T47D (cell line): ENCODE results near the gene ID2.
"Not testable (repeated sequence)": the region's sequence is repeated elsewhere in the genome, so short reads cannot be mapped to it uniquely, and the experiment has no call there.

ENCODE experiments used
- DNase-seq, 2 experiments: peaks; one replicate each; pipeline versions ENCODE4 v3.0.0 to v3.0.0-alpha.2; 2011 to 2012; ENCODE audit warnings: low read depth in 1 of 2, low spot score in 1 of 2
- JUND ChIP-seq: IDR thresholded peaks from 2 replicates; pipeline ENCODE4 v1.6.1; 2012; ENCODE audit warnings: low read depth
- in situ Hi-C: cut with HindIII; loops from 2 replicates; pipeline ENCODE4 v1.10.0; 2016; ENCODE audit warnings: low sequenced_read_pairs, low pct_unique_long_range_greater_than_20kb

ID2 gene

DNA sequence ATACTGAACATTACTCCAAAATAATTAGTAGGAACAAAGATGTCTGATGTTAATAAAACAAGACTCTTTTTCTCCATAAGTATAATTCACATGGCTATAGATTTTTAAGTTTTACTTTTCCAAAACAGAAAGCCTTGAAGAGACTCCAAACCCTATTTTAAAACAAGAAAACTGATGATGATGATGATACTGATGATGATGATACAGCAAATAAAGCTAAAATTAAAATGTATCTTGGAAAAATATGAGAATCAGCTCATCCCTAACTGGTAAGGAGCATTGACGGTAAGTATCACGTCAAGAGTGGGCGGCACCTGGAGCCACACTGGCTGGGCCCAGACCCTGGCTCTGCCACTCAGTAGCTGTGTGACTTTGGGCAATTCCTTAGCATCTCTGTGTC lies 39.6 kb downstream of the ID2 start:
- DNase-seq: no peak
- in situ Hi-C loops: no loop called here
- TF ChIP-seq JUND: no peak

DNA sequence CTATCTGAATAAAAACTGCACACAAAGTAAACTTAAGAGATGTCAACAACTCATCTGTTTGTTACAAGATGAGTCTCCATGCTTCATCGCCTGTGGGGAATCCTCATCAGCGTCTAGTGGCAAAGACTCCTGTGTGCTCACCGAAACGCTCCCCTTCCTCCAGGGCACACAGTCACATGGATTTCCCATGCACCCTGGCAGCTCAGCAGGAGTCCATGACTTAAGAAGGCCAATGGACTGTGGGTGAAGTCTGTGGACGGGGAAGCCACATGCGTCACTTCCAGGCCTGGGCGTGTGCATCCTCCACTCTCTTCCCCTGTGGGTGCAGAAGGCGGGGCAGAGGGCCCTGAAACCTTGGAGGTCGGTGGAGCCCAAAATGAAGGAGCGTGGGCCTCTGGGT lies 41.1 kb downstream of the ID2 start:
- no peak for TF ChIP-seq JUND
- DNase-seq: no peak
- in situ Hi-C loops: no loop called here

DNA sequence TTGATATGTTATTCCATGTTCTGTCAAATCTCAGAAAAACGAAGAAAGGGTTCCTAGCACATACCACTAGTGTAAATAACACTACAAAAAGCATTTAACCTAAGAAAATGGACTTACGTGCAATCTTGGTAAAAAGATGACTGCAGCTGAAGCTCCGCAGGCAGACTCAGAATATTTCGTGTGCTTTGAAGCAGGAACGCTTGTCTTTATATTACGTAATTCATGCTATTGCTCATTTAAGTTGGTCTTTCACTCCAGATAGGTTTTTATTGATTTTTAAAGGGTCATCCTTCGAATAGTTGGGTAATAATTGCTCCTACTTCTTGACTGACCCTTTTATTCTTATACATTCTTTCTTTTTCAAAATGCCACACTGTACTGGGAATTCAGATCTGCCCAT lies 44.0 kb downstream of the ID2 start:
- no peak for DNase-seq
- in situ Hi-C loops: no loop called here
- TF ChIP-seq JUND: no peak

DNA sequence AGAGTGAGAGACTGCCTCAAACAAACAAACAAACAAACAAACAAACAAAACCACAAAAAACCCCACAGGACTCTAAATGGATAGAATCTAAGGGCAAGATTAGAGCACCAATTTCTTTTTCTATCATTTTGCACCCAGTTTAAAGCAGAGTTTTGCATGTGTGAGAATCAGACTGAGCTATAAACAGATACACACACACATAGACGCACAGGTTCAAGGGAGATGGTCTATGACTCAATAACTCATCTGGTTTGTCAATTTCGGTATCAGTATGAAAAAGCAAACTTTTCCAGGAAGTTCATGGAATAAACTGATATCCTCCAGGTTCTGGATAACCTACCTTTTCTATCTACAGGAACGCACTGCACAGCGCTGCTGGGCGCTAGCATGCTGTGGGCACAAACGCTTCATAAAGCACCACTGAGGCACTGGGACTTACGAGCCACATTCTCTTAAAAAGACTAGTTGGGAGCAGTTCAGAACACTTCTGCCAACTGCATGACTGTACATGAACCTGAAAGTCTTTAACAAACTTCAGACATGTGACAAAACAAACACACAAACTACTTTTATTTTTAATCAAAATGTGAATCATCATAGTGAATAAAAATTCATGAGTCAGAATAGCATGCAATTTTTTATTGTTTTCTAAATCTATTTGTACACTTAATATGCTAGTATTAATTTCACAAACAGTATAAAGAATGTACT lies 46.6 kb downstream of the ID2 start:
- in situ Hi-C loops: no loop called here
- no peak for TF ChIP-seq JUND
- no peak for DNase-seq

DNA sequence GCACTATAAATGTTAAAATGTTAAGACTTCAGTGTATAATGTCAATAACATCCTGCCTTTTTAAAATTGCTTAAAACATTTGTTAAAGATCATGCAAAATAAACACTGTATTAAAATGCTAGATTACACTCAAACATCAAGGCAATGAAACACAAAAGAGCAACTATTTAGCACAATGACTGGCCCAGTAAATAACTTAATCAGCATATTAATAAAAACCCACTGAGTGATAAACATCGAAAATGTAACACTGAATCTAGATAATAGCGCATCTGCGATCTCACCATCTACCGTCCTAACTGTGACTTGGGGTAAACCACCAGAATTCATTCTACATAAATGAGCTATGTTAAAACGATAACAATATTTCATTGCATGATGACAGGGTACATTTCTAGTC lies 47.2 kb downstream of the ID2 start:
- in situ Hi-C loops, DNase-seq: not testable (repeated sequence)

DNA sequence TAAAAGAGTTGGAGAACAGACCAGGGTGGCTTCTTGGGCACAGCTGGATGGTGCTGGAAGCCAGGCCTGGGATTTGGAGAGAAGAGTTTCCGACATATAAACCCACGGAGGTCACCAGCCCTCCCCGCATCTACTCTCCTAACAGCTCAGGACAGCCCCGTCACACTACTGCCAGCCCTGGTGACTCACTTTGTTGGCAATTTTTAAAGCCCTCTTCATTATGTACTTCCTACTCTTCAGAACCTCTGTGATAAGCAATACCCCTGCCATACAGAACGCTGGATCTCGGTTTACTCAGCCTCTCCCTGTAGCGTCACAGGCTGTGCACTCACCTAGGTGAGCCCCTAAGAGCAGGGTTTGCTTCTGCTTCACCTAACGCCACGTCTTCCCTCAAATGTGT lies 48.1 kb downstream of the ID2 start:
- no peak for DNase-seq
- no peak for TF ChIP-seq JUND
- in situ Hi-C loops: no loop called here

DNA sequence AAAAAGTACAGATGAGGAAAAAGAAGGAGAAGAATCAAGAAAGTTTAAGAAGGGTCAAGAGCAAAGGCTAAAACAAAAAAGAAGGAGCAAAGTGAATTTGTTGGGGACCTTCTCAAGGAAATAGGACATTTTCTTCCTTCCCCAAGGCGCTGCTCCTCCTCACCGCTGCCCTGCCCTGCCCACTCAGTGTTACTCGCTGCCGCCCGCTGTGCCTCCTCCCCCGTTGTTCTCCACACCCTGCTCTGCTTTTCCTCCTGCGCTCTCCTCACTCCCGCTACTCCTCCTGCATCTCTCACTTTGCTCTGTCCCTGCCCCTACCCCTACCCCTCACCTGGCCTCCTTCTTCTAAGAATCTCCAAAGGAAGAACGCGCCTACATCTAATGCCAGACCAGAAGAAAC lies 50.7 kb downstream of the ID2 start:
- TF ChIP-seq JUND: no peak
- DNase-seq: no peak
- in situ Hi-C loops: no loop called here
